ENCODE results near the gene NEMP2.

- no peak for TF ChIP-seq CTCF (IDR thresholded peaks at IDR 0.05 in 8 of 11, conservative IDR thresholded peaks at IDR 0.05 in 3 of 11)
- TF ChIP-seq POLR2AphosphoS5 (IDR thresholded peaks at IDR 0.05): no peak
Observed at GRCh38 chr2:190470256-190470826, 64.2 kb downstream of the NEMP2 start.

All from spleen (tissue), 7 donors.